GM10266 (cell line): ENCODE data around the gene MAB21L1.

Experiments
- DNase-seq: peaks from one replicate; pipeline ENCODE4 v3.0.0; 2012; ENCODE audit errors: extremely low spot score
- CTCF ChIP-seq: IDR thresholded peaks from 2 replicates; pipeline ENCODE4 v1.5.1; 2012; ENCODE audit warnings: mild to moderate bottlenecking, low read depth; ENCODE audit not compliant: control insufficient read depth, insufficient read depth; ENCODE audit errors: missing control alignments

MAB21L1 gene

GRCh38 chr13:35502456-35502855, 26.0 kb upstream of the MAB21L1 start:
- no peak for TF ChIP-seq CTCF
- no peak for DNase-seq

GRCh38 chr13:35501661-35502235, 25.3 kb upstream of the MAB21L1 start:
- no peak for TF ChIP-seq CTCF
- DNase-seq = no peak

GRCh38 chr13:35500144-35500543, 23.7 kb upstream of the MAB21L1 start:
- no peak for DNase-seq
- no peak for TF ChIP-seq CTCF

- TF ChIP-seq CTCF = no peak
- no peak for DNase-seq
Measured at GRCh38 chr13:35499676-35500075, 23.2 kb upstream of the MAB21L1 start.

- DNase-seq = no peak
- no peak for TF ChIP-seq CTCF
Measured at GRCh38 chr13:35499196-35499662, 22.7 kb upstream of the MAB21L1 start.

- no peak for TF ChIP-seq CTCF
- no peak for DNase-seq
Measured at GRCh38 chr13:35498231-35498630, 21.7 kb upstream of the MAB21L1 start.

- TF ChIP-seq CTCF = no peak
- no peak for DNase-seq
Measured at GRCh38 chr13:35496761-35497386, 20.4 kb upstream of the MAB21L1 start.
